Gastroesophageal sphincter (tissue), 4 donors: Measurements from ENCODE around the gene SCAPER. TPM values are rescaled to one million over a fixed set of nuclear protein-coding genes. Genes with fewer than 3 reads are reported as not detected.
"Not testable (repeated sequence)": the region's sequence is repeated elsewhere in the genome, so short reads cannot be mapped to it uniquely, and the experiment has no call there.

Experiments used
- ATAC-seq: fragments of 150-250 bp; one replicate; pipeline ENCODE4 v1.9.1; 2016; ENCODE audit warnings: mild to moderate bottlenecking, moderate library complexity
- H3K27ac ChIP-seq, 4 donors: fragments of 200-600 bp; sonication (generic) in 3 of 4; 1 replicate in 3 of 4; 2 replicates in 1 of 4; pipeline ENCODE4 v1.5.1; 2016 to 2019
- H3K27me3 ChIP-seq: fragments of 200-600 bp; sonication (generic); one replicate; pipeline ENCODE4 v1.5.1; 2019
- H3K36me3 ChIP-seq, 2 donors: fragments of 200-600 bp; sonication (generic); one replicate each; pipeline ENCODE4 v1.5.1; 2019; ENCODE audit warnings: control low read depth in 1 of 2
- H3K4me1 ChIP-seq, 3 donors: fragments of 200-600 bp; sonication (generic); 1 replicate in 2 of 3; 2 replicates in 1 of 3; pipeline ENCODE4 v1.5.1; 2016 to 2019; ENCODE audit warnings: control low read depth in 2 of 3
- H3K4me3 ChIP-seq, 2 donors: fragments of 200-600 bp; sonication (generic); one replicate each; pipeline ENCODE4 v1.5.1; 2019; ENCODE audit warnings: mild to moderate bottlenecking in 1 of 2, moderate library complexity in 1 of 2
- H3K9me3 ChIP-seq, 3 donors: fragments of 200-600 bp; sonication (generic); one replicate each; pipeline ENCODE4 v1.5.1; 2017 to 2019; ENCODE audit warnings: control low read depth in 2 of 3
- CTCF ChIP-seq, 4 experiments: fragments of 200-600 bp in 2 of 4; fragments of 450-650 bp in 2 of 4; sonication (generic) in 1 of 4; IDR thresholded peaks; one replicate each; pipeline ENCODE4 v1.5.1; 2017 to 2019; ENCODE audit warnings: antibody characterized with exemption in 4 of 4, mild to moderate bottlenecking in 2 of 4, moderate library complexity in 2 of 4
- EP300 ChIP-seq: sonication (generic); formaldehyde crosslinking; IDR thresholded peaks from one replicate; pipeline ENCODE4 v1.6.1; 2017; ENCODE audit warnings: antibody characterized with exemption, mild to moderate bottlenecking
- POLR2A ChIP-seq, 2 donors: fragments of 450-650 bp; IDR thresholded peaks; one replicate each; pipeline ENCODE4 v1.6.1; 2017; ENCODE audit warnings: antibody characterized with exemption in 2 of 2, mild to moderate bottlenecking in 2 of 2, moderate library complexity in 1 of 2
- POLR2AphosphoS5 ChIP-seq: sonication (generic); formaldehyde crosslinking; IDR thresholded peaks from one replicate; pipeline ENCODE4 v1.6.1; 2017; ENCODE audit warnings: antibody characterized with exemption
- WGBS, 2 donors: methylation state at CpG; one replicate each; pipeline ENCODE4 v1.1.5; 2018; ENCODE audit warnings: low coverage in 1 of 2; 5-methylcytosine and 5-hydroxymethylcytosine counted together
- total RNA-seq, 4 donors: library from RNA; depleted of rRNA; stranded (reverse); fragments of >200 nt; gene quantifications; one replicate each; pipeline ENCODE4 v1.1.0, GENCODE V29; 2016

Gene SCAPER
- total RNA-seq, 4 donors from 2014 or later, result 21.5 to 34.3 (median 28.7) TPM

- ATAC-seq, result no peak
- Histone ChIP-seq H3K4me1 (peaks cover 0 to 6% (median 0%) of the 10 kb centered on the region in 3 donors), H3K4me3 (no peak overlapping the region), H3K27ac (no peak overlapping the region), H3K27me3 (no peaks in the 10 kb centered on the region), H3K36me3 (peaks cover 0 to 10% of the 10 kb centered on the region in 2 donors), H3K9me3 (no peaks in the 10 kb centered on the region)
- 91 to 100% methylated on average over 2 to 4 of the region's 4 CpGs for WGBS, 2 donors
- no peak for TF ChIP-seq POLR2AphosphoS5
- TF ChIP-seq EP300, result no peak
These were observed 7.0 kb downstream of the SCAPER start for GRCh38 chr15:76898102-76898501.

DNA sequence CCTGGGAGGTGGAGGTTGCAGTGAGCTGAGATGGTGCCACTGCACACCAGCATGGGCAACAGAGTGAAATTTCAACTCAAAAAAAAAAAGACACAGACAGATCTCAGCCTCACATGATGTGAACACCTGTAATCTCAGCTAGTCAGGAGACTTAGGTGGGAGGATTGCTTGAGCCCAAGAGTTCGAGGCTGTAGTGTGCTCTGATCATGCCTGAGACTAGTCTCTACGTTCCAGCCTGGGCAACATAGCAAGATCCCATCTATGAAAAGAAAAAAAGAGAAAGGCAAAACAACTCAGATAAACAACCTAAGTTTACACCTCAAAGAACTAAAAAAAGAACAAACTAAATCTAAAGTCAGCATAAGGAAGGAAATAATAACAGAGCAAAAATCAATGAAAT lies 11.0 kb downstream of the SCAPER start:
- H3K36me3 ChIP-seq, result peaks cover 0 to 10% of the 10 kb centered on the region in 2 donors
- TF ChIP-seq EP300 (no peak), CTCF (IDR thresholded peaks at IDR 0.05) (no peak), POLR2A (IDR thresholded peaks at IDR 0.05) (no peak)
- H3K27me3 ChIP-seq, result no peaks in the 10 kb centered on the region
- no peak overlapping the region for H3K4me3 ChIP-seq
- no peak overlapping the region for H3K27ac ChIP-seq
- H3K9me3 ChIP-seq, result no peaks in the 10 kb centered on the region
- WGBS, 2 donors, result 92 to 93% methylated on average over 2 of the region's 2 CpGs
- no peak for ATAC-seq
- no peaks in the 10 kb centered on the region for H3K4me1 ChIP-seq

DNA sequence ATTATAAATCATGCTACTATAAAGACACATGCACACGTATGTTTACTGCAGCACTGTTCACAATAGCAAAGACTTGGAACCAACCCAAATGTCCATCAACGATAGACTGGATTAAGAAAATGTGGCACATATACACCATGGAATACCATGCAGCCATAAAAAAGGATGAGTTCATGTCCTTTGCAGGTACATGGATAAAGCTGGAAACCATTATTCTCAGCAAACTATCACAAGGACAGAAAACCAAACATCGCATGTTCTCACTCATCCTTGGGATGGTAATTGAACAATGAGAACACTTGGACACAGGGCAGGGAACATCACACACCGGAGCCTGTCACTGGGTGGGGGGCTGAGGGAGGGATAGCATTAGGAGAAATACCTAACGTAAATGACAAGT lies 12.3 kb downstream of the SCAPER start:
- H3K4me3 ChIP-seq, H3K9me3 ChIP-seq, H3K27me3 ChIP-seq, H3K36me3 ChIP-seq, ATAC-seq, H3K4me1 ChIP-seq, H3K27ac ChIP-seq: not testable (repeated sequence)
- 94 to 98% methylated on average over 4 to 5 of the region's 5 CpGs for WGBS, 2 donors

- WGBS, 2 donors, result 80% methylated on average over 2 of the region's 14 CpGs; no CpG with 5 or more reads in 1 of the 2 donors
- not testable (repeated sequence) for ATAC-seq, H3K27me3 ChIP-seq, H3K9me3 ChIP-seq, H3K4me3 ChIP-seq, H3K4me1 ChIP-seq, H3K27ac ChIP-seq
- H3K36me3 ChIP-seq, result peaks cover 0 to 11% of the 10 kb centered on the region in 2 donors
These were observed 17.6 kb downstream of the SCAPER start for GRCh38 chr15:76887280-76888141.

GRCh38 chr15:76885212-76885611 lies 19.9 kb downstream of the SCAPER start:
- Histone ChIP-seq H3K9me3 (no peaks in the 10 kb centered on the region), H3K36me3 (peaks cover 0 to 28% of the 10 kb centered on the region in 2 donors), H3K27ac (no peak overlapping the region), H3K4me3 (no peak overlapping the region), H3K4me1 (no peaks in the 10 kb centered on the region), H3K27me3 (no peaks in the 10 kb centered on the region)
- ATAC-seq, result no peak
- TF ChIP-seq EP300 (no peak), CTCF (IDR thresholded peaks at IDR 0.05) (no peak), POLR2A (IDR thresholded peaks at IDR 0.05) (no peak), POLR2AphosphoS5 (no peak)
- WGBS, 2 donors, result 76 to 100% methylated on average over 1 to 2 of the region's 2 CpGs

DNA sequence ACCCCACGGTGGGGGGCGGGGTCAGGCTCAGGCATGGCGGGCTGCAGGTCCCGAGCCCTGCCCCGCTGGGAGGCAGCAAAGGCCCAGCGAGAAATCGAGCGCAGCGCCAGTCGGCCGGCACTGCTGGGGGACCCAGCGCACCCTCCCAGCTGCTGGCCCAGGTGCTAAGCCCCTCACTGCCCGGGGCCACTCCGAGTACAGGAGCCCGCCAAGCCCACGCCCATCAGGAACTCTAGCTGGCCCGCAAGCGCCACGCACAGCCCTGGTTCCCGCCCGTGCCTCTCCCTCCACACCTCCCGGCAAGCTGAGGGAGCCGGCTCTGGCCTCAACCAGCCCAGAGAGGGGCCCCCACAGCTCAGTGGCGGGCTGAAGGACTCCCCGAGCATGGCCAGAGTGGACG lies 29.2 kb downstream of the SCAPER start:
- TF ChIP-seq POLR2A (IDR thresholded peaks at IDR 0.05) (no peak), POLR2AphosphoS5 (no peak), CTCF (IDR thresholded peaks at IDR 0.05) (no peak), EP300 (no peak)
- Histone ChIP-seq H3K4me1 (no peaks in the 10 kb centered on the region), H3K36me3 (peaks cover 0 to 21% of the 10 kb centered on the region in 2 donors), H3K27me3 (no peaks in the 10 kb centered on the region), H3K27ac (no peak overlapping the region), H3K9me3 (no peaks in the 10 kb centered on the region), H3K4me3 (no peak overlapping the region)
- 100% methylated on average over 5 of the region's 26 CpGs; no CpG with 5 or more reads in 1 of the 2 donors for WGBS, 2 donors
- no peak for ATAC-seq

- peaks cover 0 to 16% of the 10 kb centered on the region in 2 donors for H3K36me3 ChIP-seq
- not testable (repeated sequence) for H3K27ac ChIP-seq, H3K4me3 ChIP-seq, H3K4me1 ChIP-seq, ATAC-seq, H3K27me3 ChIP-seq, H3K9me3 ChIP-seq
- 73 to 100% methylated on average over 1 of the region's 2 CpGs for WGBS, 2 donors
These were observed 32.1 kb downstream of the SCAPER start for GRCh38 chr15:76873066-76873465.
